Common myeloid progenitor, CD34-positive (primary cell): ENCODE measurements around the gene ITSN1.

Experiments used
- CTCF ChIA-PET: fragments of 350-600 bp; sonication (Branson Sonifier 250); formaldehyde crosslinking; loops from one replicate; lab custom pipeline; 2021; ENCODE audit warnings: antibody characterized with exemption; lab: Charles Lee
- POLR2A ChIA-PET: fragments of 350-600 bp; sonication (Branson Sonifier 250); formaldehyde crosslinking; loops from one replicate; lab custom pipeline; 2021; ENCODE audit warnings: antibody characterized with exemption; lab: Charles Lee
- DNase-seq, 3 donors: peaks; one replicate each; pipeline versions ENCODE4 v3.0.0 to v3.0.0-alpha.2; 2013
- H3K27ac ChIP-seq, 2 experiments: 1 replicate in 1 of 2; 2 replicates in 1 of 2; pipeline ENCODE4 v1.7.0; 2013; ENCODE audit warnings: inconsistent platforms in 2 of 2, low read length in 2 of 2, mild to moderate bottlenecking in 2 of 2, low read depth in 1 of 2, moderate library complexity in 1 of 2; ENCODE audit not compliant: severe bottlenecking in 2 of 2, insufficient read depth in 1 of 2, poor library complexity in 1 of 2
- H3K27me3 ChIP-seq, 5 experiments: replicated peaks in 2 of 5; 1 replicate in 3 of 5; 2 replicates in 2 of 5; pipeline versions ENCODE4 v1.6.1 to v1.7.0; 2013; ENCODE audit warnings: low read length in 4 of 5, mild to moderate bottlenecking in 2 of 5, moderate library complexity in 2 of 5, inconsistent platforms in 1 of 5; ENCODE audit not compliant: insufficient read depth in 5 of 5, control insufficient read depth in 4 of 5
- H3K36me3 ChIP-seq, 4 experiments: 1 replicate in 2 of 4; 2 replicates in 2 of 4; pipeline versions ENCODE4 v1.6.1 to v1.7.0; 2013; ENCODE audit warnings: low read length in 3 of 4, control low read depth in 1 of 4, mild to moderate bottlenecking in 1 of 4; ENCODE audit not compliant: control insufficient read depth in 4 of 4, insufficient read depth in 4 of 4
- H3K4me1 ChIP-seq, 4 experiments: 1 replicate in 3 of 4; 2 replicates in 1 of 4; pipeline versions ENCODE4 v1.6.1 to v1.7.1; 2013; ENCODE audit warnings: low read length in 3 of 4, mild to moderate bottlenecking in 3 of 4, control low read depth in 1 of 4, inconsistent platforms in 1 of 4, moderate library complexity in 1 of 4; ENCODE audit not compliant: control insufficient read depth in 4 of 4, insufficient read depth in 4 of 4; ENCODE audit errors: control extremely low read depth in 1 of 4
- H3K4me3 ChIP-seq, 7 experiments: 1 replicate in 4 of 7; 2 replicates in 3 of 7; pipeline versions ENCODE4 v1.5.1 to v1.7.0; 2013; ENCODE audit warnings: mild to moderate bottlenecking in 7 of 7, low read length in 6 of 7, moderate library complexity in 6 of 7, inconsistent platforms in 2 of 7, low read depth in 2 of 7, control low read depth in 1 of 7; ENCODE audit not compliant: insufficient read depth in 4 of 7, control insufficient read depth in 1 of 7; ENCODE audit errors: extremely low read depth in 1 of 7
- H3K9me3 ChIP-seq, 5 experiments: 1 replicate in 4 of 5; 2 replicates in 1 of 5; pipeline versions ENCODE4 v1.6.1 to v1.7.1; 2013; ENCODE audit warnings: low read length in 4 of 5, mild to moderate bottlenecking in 2 of 5, inconsistent platforms in 1 of 5, low read depth in 1 of 5, moderate library complexity in 1 of 5; ENCODE audit not compliant: control insufficient read depth in 4 of 5, insufficient read depth in 2 of 5; ENCODE audit errors: control extremely low read depth in 1 of 5
- WGBS: methylation state at CpG from one replicate; pipeline ENCODE4 v1.1.5; 2013; ENCODE audit not compliant: insufficient coverage; 5-methylcytosine and 5-hydroxymethylcytosine counted together

The ITSN1 gene

GRCh38 chr21:33881689-33882440, 239.6 kb downstream of the ITSN1 start:
- 100% methylated on average over 3 of the region's 9 CpGs for WGBS
- Histone ChIP-seq H3K9me3 (no peaks in the 10 kb centered on the region), H3K27me3 (peaks cover 0 to 2% (median 0%) of the 10 kb centered on the region in 5 experiments), H3K4me3 (no peak overlapping the region), H3K36me3 (no peaks in the 10 kb centered on the region), H3K27ac (no peak overlapping the region), H3K4me1 (no peaks in the 10 kb centered on the region)
- CTCF ChIA-PET, result interaction anchor here (1.4 kb wide), 1 partner anchor 8 kb away, joined by 3 read pairs; no protein-coding TSS in a partner anchor
- no peak for DNase-seq
- POLR2A ChIA-PET, result no interaction called here

GRCh38 chr21:33883118-33883517, 240.8 kb downstream of the ITSN1 start:
- POLR2A ChIA-PET, result no interaction called here
- 95% methylated on average over 8 of the region's 12 CpGs for WGBS
- CTCF ChIA-PET, result interaction anchor here (1.0 kb wide), 1 partner anchor 16 kb away, joined by 3 read pairs; no protein-coding TSS in a partner anchor

DNA sequence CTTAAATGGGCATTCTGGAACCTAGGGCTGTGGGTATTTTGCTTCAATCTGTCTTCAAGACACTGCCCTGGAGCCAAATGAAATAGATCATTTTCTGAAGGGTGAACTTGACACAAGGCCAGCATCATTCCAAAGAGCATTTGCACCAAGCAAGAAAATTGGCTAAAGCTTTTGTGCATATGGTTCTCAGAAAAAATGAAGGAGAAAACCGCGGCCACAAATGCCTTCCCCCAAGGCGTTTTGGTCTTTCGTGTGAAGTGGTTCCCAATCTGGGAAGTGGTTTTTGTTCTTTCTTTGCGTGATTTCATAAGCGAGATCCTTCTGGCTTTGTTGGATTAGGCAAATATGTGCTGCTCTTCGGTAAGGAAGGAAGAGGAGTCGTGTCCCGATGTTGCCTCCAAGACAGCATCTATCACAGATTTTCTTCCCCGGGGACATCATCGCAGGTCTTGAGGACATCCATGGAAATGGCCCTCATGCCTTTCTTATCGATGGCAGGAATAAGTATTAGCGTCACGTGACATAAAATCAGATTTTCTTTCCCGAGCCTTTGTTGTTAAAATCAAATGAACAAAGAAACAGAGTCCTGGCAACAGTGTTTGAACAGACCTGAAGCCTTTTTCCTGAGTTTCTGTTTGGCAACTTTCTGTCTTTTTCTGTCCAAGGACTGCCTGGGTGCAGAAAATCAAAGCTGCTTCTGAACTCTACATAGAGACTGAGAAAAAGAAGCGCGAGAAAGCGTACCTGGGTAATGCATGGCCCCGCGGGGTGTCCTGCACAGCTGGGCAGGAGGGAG, 242.3 kb downstream of the ITSN1 start:
- Histone ChIP-seq H3K36me3 (no peaks in the 10 kb centered on the region), H3K9me3 (no peaks in the 10 kb centered on the region), H3K4me3 (no peak overlapping the region), H3K27me3 (no peaks in the 10 kb centered on the region), H3K4me1 (no peaks in the 10 kb centered on the region), H3K27ac (no peak overlapping the region)
- 89% methylated on average over 18 of the region's 20 CpGs for WGBS
- ChIA-PET CTCF (no interaction called here), POLR2A (no interaction called here)
- no peak for DNase-seq

More at GRCh38 chr21:33883118-33883517, 240.8 kb downstream of the ITSN1 start:
- DNase-seq, result no peak
- H3K36me3 ChIP-seq, result no peaks in the 10 kb centered on the region
- H3K27me3 ChIP-seq, result no peaks in the 10 kb centered on the region
- no peak overlapping the region for H3K27ac ChIP-seq
- no peaks in the 10 kb centered on the region for H3K9me3 ChIP-seq
- H3K4me1 ChIP-seq, result no peaks in the 10 kb centered on the region
- no peak overlapping the region for H3K4me3 ChIP-seq

DNA sequence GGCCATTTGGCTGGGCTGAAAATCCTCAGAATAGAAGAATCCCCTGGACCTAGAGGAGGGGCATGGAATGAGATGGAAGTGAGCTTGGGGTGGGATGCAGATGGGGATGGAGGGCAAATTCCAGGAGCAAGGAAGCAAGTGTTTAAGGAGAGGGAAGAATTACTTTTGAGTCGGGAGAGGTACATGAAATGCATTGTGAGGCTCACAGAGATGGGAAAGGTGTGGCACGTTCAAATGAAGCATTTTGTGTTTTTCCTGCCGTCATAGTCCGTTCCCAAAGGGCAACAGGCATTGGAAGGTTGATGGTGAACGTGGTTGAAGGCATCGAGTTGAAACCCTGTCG, 242.8 kb downstream of the ITSN1 start:
- Histone ChIP-seq H3K36me3 (no peaks in the 10 kb centered on the region), H3K4me1 (no peaks in the 10 kb centered on the region), H3K9me3 (no peaks in the 10 kb centered on the region), H3K27ac (no peak overlapping the region), H3K4me3 (no peak overlapping the region), H3K27me3 (no peaks in the 10 kb centered on the region)
- POLR2A ChIA-PET, result interaction anchor here (0.5 kb wide), 1 partner anchor 863 kb away, joined by 5 read pairs; no protein-coding TSS in a partner anchor
- WGBS, result 98% methylated on average over 7 of the region's 7 CpGs
- DNase-seq, result no peak
- CTCF ChIA-PET, result no interaction called here

DNA sequence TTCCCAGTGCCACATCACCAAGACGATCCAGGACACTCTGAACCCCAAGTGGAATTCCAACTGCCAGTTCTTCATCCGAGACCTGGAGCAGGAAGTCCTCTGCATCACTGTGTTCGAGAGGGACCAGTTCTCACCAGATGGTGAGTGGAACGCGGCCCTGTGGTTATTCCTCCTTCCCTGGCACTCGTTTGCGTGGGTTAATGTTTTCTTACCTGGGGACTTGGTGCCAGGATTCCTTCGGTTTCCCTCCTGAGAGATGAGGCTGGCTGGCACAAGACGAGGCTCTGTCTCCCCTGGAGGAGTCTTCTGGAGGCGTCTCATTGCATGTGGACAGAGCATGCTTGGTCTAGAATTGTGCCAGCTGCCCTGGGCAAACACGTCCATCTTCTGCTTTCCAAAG, 244.0 kb downstream of the ITSN1 start:
- 98% methylated on average over 11 of the region's 11 CpGs for WGBS
- Histone ChIP-seq H3K27me3 (no peaks in the 10 kb centered on the region), H3K9me3 (no peaks in the 10 kb centered on the region), H3K27ac (no peak overlapping the region), H3K36me3 (no peaks in the 10 kb centered on the region), H3K4me1 (no peaks in the 10 kb centered on the region), H3K4me3 (no peak overlapping the region)
- POLR2A ChIA-PET, result no interaction called here
- CTCF ChIA-PET, result no interaction called here
- DNase-seq, result no peak

DNA sequence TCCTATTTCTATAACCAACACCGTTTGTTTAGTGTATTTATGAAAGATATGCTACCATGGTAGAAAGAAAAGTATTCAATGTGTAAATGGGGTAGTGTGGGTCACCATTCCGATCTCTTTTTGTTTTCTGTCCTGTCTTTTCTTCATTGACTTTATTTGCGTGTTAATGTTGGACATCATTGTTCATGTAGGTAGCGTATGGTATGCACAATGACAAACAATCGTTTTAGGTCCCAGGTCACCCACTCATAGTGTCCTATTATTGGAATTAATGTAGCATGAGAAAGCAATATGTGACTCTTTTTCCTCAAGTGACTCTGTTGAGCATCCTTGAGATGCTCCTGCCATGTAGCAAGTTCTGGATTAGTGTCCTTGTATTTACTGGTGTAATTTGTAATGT, 247.9 kb downstream of the ITSN1 start:
- CTCF ChIA-PET, result no interaction called here
- H3K9me3 ChIP-seq, result no peaks in the 10 kb centered on the region
- H3K27ac ChIP-seq, result no peak overlapping the region
- no peak for DNase-seq
- H3K36me3 ChIP-seq, result no peaks in the 10 kb centered on the region
- H3K4me3 ChIP-seq, result no peak overlapping the region
- no peaks in the 10 kb centered on the region for H3K27me3 ChIP-seq
- peaks cover 0 to 12% (median 8%) of the 10 kb centered on the region in 4 experiments for H3K4me1 ChIP-seq
- POLR2A ChIA-PET, result no interaction called here
- 100% methylated on average over 1 of the region's 5 CpGs for WGBS

DNA sequence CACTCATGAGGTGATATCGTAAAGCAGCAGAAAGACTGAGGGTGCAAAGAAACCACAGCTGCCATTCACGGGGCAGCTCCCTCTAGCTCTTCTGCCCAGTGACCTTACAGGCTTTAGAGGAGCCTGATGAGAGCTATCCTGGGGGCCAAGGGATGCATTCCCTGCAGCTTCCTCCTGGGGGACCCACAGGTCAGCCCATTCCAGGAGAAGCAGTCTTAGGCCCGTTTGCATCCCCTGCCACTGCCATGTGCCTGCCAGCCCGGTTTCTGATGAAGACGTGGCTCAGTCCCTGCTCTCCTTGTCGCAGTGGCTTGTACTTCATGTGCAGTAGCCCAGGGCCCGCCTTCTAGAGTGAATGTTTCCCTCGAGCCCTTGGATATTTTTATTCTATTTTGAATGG, 250.6 kb downstream of the ITSN1 start:
- Histone ChIP-seq H3K4me3 (no peak overlapping the region), H3K36me3 (no peaks in the 10 kb centered on the region), H3K9me3 (no peaks in the 10 kb centered on the region), H3K27me3 (no peaks in the 10 kb centered on the region), H3K4me1 (peaks cover 0 to 14% (median 12%) of the 10 kb centered on the region in 4 experiments), H3K27ac (no peak overlapping the region)
- POLR2A ChIA-PET, result no interaction called here
- WGBS, result 99% methylated on average over 6 of the region's 8 CpGs
- no peak for DNase-seq
- CTCF ChIA-PET, result interaction anchor here (1.3 to 3.4 kb wide), 2 partner anchors 13 to 287 kb away, joined by 3 to 14 read pairs; no protein-coding TSS in a partner anchor
